HG03280 (cell line): ENCODE results near the gene GRIK5.
"Not testable (repeated sequence)": the region's sequence is repeated elsewhere in the genome, so short reads cannot be mapped to it uniquely, and the experiment has no call there.

Experiments used
- ATAC-seq: cut with Tn5 transposase; IDR thresholded peaks from one replicate; pipeline ENCODE4 v1.9.1; 2021; ENCODE audit warnings: mild to moderate bottlenecking, moderate library complexity; ENCODE audit not compliant: unreplicated experiment

The GRIK5 gene, protein sequence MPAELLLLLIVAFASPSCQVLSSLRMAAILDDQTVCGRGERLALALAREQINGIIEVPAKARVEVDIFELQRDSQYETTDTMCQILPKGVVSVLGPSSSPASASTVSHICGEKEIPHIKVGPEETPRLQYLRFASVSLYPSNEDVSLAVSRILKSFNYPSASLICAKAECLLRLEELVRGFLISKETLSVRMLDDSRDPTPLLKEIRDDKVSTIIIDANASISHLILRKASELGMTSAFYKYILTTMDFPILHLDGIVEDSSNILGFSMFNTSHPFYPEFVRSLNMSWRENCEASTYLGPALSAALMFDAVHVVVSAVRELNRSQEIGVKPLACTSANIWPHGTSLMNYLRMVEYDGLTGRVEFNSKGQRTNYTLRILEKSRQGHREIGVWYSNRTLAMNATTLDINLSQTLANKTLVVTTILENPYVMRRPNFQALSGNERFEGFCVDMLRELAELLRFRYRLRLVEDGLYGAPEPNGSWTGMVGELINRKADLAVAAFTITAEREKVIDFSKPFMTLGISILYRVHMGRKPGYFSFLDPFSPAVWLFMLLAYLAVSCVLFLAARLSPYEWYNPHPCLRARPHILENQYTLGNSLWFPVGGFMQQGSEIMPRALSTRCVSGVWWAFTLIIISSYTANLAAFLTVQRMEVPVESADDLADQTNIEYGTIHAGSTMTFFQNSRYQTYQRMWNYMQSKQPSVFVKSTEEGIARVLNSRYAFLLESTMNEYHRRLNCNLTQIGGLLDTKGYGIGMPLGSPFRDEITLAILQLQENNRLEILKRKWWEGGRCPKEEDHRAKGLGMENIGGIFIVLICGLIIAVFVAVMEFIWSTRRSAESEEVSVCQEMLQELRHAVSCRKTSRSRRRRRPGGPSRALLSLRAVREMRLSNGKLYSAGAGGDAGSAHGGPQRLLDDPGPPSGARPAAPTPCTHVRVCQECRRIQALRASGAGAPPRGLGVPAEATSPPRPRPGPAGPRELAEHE

DNA sequence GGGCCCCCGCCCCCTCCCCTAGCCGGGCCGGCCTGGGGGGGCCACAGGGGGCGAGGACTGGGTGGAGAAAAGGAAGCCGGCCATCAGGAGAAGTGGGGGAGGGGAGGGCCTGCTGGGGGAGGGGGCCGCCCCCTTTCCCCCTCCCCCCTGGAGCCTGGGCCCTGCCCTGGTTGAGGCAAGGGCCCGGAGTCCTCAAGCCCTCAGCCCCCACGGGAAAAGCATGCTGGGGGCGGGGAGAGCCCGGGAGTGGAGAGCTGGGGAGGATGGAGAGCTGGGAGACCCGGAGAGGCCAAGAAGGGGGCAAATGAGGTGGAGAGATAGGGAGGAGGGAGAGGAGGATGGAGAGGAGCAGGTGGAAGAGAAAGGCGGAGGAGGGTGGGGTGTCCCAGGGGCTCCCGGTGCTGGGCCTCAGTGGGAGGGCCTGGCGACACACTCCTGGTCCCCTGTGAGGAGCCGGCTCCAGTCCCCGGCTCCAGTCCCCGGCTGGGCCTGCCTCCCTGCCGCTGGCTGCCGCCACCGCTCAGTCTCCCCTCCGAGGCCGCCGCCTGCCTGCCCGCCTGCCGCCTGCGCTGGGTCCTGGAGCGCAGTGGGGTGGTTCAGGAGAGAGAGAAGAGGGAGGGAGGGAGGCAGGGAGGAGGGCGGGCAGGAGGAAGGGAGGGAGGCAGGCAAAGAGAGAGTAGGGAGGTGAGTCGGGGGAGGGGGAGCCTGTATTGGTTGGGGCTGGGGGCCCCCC lies at the start of gene GRIK5:
GRIK5 (minus strand) TSS at position 588 of the 733 bp plus-strand sequence. CDS start 4,436 bp downstream, outside the sequence.
- ATAC-seq: no peak

DNA sequence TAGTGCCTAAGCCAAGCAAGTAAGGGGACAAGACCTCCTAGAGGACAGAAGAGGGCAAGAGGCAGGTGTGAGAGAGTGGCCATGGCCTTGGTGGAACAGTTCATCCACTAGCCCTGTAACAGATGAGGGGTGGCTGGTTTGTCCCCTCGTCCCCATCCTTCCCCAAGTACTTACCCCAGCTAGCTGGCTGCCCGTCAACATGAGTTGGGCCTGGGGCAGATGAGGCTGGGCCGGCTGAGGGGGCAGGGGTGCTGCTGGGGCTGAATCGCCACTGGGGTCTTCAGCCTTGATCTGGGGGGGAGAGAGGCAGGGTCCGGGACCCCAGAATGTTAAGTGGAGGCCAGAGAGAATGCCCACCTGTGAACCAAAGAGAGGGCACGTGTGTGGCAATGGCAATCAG lies 47.1 kb upstream of the GRIK5 start:
- ATAC-seq: no peak

DNA sequence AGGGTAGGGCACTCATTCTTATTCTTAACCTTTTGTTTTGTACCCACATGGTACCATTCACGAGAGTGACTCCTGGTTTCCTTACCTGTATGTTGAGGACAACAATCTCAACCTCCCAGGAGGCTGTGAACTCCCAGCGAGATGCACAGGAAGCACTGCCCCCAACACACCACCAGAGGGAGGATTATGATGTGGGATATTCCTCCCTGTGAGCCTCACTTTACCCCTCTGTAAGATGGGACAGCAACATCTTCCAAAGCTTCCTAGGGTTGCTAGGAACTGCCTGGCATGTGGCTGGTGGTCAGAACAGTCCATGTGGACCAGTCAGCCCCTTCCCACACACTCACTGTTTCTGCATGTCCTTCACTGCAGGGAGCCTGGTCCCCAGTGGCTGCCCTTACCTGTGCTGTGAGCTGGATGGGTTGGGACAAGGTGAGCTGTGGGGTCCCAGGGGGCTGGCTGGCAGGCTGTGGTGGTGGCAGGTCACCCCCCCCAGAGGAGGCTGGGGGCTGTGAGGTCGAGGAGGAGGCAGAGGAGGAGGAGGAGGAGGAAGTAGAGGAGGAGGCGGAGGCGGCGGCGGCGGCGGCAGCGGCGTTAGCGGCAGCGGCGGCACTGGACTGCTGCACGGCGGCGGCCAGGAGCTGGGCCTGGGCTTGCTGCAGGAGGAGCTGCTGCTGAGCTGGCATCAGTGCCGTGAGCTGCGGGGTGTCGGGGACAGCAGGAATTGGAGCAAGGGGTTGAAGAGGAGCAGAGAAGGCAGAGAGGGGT lies 46.5 kb upstream of the GRIK5 start:
- no peak for ATAC-seq

DNA sequence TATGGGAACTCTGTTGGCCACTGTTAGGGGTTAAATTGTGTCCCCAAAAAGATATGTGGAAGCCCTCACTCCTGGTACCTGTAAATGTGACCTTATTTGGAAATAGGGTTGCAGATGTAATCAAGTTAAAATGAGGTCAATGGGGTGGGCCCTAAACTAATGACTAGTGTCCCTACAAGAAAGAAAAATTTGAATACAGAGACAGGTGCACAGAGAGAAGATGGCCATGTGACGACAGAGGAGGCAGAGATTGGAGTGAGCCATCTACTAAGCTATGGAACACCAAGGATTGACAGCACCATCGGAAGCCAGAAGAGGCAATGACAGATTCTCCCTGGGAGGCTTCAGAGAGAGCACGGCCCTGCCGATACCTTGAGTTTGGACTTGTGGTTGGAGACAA lies 45.7 kb upstream of the GRIK5 start:
- no peak for ATAC-seq

DNA sequence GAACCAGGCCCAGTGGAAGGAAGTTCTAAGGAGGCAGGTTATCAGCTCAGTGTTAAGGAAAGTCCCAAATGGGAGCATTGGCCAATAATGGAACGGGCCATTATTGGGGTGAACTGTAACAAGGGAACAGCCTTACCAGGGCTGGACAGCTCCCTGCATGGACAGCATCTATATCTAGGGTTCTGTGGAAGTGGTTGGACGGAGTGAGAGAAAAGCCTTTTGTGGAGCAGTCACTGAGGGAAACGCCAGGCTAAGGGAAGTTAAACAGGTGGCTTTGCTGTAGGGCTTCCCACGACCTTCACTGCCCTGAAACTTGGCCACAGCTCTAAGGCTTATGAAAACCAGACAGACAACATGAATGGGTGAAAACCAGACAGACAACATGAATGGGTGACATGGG lies 45.2 kb upstream of the GRIK5 start:
- ATAC-seq: no peak

DNA sequence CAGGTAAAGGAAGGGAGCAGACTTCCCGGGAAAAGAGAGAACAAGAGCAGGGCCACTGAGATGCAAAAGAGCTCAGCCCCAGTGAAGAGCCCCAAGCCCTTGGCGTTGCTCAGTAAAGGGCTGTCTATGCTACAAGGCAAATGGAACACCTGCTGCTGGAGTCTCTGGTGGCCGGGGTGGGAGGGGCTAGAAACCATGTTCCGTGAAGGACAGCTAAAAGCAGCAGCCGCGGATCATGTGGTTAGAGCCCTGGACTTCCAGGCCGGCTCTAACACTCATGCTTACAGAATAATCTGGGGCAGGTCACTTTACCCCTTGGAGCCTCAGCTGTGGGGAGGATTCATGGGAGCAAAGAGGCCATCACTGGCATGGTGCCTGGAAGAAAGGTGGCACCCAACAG lies 44.4 kb upstream of the GRIK5 start:
- ATAC-seq: peak; percentile 68

DNA sequence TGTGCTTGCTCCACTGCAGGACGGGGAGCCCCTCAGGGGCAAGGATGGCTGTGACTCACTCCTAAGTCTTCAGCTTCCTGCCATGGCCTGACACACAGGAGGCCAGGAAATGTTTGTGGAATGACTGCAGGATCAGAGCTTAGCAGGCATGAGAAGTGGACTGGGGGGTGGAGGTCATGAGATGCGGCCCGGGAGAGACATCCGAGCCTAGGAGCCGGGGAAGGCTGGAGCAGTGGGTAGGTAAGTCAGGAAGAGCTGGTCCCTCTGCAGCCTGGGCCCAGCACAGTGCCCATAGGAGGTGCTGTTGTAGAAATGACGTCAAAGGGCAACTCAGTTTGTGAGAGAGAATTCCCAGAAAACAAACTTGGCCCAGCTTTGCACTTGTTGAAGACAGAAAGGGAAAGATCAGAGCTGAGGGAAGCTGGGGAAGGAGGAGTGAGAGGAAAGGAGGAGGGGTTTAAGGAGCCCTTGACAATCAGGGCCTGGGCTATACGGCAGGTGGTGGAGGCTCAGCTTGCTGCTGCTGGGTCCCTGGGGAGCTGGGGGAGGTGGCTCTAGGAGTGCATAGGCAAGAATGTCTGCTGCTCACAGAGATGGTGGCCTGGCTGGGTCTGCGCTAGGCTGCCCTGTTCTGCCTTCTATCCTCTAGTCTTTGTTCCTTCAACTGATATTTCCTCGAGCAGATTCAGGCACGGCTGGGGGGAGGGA lies 43.8 kb upstream of the GRIK5 start:
- ATAC-seq: peak; percentile 49

DNA sequence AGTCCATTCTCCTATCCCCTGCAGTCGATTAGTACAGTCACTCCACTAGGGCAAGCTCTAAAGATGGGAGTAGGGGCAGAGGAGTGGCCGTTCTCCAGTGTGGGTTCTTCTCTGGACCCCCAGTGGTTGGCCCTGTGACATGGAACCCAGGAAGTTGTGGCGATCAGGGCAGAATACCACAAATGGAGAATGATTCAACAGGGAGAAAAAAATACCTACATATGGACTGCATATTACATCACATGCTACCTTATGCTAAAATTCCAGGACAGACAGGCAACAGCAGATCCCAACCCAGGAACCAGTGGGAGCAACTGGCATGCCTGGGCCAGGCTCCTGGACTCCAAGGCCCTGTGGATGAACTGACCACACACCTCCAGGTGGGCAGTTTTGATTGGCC lies 41.8 kb upstream of the GRIK5 start:
- ATAC-seq: no peak

DNA sequence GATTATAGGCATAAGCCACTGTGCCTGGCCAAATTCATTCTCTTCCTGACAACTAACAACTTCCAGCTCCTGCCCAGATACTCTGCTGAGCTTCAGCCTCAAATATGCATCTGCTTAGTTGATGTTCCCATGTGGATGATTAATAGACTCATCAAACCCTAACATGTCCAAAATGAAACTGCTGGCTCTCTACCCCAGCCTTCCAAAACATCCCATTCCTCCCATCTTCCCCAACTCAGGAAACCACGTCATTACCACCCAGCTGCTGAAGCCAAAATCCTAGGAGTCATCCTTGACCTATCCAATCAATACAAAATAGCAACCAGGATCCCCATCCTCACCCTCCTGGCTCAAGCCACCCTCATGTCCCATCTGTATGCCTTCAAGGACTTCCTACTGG lies 41.4 kb upstream of the GRIK5 start:
- ATAC-seq: no peak

DNA sequence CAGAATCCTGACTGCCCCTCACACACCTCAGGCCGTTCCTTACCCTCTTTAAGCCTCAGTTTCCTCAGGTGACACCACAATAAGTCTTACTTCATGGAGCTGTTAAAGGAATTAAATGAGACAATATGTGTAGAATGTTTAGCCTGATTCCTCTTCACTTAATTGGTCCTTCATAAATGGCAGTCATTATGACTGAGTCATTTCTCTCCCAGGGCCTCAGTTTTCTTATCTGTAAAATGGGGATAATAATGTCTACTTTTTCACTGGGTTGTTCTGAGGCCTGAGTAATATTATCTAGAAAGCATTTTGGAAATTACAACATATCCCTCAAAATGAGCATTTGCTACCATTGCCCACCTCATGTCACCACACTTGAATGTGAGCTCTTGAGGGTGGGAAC lies 40.7 kb upstream of the GRIK5 start:
- no peak for ATAC-seq

DNA sequence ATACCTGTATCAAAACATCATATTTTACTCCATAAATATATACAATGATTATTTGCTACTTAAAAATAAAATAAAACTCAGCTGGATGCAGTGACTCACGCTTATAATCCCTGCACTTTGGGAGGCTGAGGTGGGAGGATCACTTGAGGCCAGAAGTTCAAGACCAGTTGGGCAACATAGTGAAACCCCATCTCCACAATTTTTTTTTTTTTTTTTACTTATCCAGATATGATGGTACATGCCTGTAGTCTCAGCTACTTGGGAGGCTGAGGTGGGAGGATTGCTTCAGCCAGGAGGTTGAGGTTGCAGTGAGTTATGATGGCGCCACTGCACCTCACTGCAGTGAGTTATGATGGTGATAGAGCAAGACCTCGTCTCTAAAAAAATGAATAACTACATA lies 39.9 kb upstream of the GRIK5 start:
- no peak for ATAC-seq

DNA sequence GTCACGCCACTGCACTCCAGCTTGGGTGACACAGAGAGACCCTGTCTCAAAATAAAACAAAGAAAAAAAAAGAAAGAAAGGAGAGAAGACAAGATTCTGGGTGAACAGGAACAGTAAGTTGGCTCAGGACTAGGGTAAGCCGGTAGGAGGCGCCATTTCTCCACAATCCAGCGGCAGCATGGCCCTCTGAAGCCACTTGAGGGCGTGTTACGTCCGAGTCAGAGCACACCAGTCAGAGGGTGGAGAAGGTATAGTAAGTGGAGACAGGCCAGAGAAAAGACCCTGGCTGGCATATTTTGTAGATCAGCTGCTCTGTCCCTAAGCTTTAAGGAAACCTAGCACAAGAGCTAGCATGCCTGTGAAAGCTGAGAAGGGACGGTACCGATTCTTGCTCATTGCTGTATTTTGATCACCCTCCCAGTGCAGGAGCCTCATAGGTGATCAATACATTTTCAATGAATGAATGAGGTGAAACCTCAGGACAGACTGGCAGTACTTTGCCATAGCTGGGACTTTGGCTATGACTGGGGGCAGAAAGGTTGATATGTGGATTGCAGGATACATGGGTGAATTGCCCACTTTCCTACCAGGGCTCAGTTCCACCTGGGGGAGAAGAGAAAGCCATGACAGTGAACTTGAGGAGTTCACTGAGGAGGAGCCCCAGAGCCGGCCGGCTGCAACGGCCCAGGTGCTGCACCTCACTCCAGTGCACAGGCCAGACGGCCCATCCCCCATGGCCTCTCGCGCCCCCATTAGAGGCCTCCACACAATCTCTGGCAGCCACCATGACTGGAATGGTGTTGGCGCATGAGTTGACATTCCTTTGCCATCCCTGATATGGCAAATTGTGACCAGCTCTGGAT lies 38.8 kb upstream of the GRIK5 start:
- ATAC-seq: peak; percentile 79

DNA sequence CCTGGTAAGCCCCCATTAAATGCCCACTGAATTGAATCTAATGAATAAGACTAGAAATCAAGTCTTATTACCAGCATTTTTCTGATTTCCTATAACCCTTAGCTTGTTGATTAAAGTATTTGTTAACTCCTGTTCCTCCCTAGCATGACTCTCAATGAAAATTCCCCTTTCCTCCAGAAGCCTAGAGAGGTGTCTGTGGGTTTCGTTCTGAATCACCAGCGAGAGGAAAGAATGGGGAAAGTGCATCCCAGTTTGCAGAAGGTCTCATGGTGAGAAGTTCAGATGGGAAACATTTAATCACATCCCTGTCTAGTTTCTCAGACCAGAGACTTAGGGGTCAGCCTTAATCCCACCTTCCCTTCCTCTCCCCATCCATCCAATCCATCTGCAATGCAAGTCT lies 35.4 kb upstream of the GRIK5 start:
- no peak for ATAC-seq

DNA sequence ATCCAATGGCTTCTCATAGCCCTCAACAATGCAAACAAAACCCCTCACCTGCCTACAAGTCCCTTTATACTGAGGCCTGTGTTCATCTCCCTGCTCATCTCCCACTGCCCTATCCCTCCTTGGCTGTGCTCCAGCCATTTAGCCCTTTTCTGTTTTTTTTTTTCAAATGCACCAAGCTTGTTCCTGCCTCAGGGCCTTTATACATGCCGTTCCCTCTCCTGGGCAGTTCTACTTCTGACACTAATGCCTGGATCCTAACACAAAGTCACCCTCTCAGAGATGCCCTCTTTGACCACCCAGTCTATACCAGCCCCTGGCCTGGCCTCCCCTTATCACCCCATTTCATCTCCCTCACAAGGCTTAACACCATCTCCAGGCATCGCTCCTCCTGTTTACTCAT lies 32.9 kb upstream of the GRIK5 start:
- no peak for ATAC-seq

DNA sequence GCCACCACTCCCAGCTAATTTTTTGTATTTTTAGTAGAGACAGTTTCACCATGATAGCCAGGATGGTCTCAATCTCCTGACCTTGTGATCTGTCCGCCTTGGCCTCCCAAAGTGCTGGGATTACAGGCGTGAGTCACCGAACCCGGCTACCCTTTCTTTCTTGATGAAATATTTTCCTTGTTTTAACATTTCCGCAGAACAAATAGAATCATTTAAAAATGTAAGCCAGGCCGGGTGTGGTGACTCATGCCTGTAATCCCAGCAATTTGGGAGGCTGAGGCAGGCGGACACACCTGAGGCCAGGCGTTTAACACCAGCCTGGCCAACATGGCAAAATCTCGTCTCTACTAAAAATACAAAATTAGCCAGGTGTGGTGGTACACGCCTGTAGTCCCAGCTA lies 30.2 kb upstream of the GRIK5 start:
- not testable (repeated sequence) for ATAC-seq

DNA sequence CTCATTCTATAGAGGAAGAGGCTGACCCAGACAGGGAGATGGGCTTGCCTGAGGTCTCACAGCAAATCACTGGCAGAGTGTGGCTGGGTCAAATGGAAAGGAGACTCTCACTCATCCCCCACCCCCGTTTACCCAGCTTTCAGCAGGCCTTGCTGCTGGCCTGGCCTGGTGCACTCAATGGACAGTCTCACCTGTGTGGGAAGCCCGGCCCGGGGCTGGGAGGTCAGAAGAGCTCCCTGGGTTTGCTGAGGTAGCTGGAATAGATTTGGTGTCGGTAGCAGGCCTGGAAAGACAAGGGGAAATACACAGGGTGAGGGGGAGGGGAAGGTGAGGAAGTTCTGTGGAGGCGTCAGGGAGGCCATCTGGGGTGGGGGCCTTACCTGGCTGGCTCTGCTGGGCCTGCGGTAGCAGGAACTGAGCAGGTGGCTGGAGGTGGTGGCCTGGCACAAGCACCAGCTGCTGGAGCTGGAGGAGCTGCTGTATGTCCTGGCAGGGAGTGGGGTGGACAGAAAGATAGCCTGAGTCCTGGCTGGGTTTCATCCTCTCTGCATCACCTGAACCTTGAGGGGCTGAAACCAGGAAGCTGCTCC lies 29.4 kb upstream of the GRIK5 start:
- no peak for ATAC-seq

DNA sequence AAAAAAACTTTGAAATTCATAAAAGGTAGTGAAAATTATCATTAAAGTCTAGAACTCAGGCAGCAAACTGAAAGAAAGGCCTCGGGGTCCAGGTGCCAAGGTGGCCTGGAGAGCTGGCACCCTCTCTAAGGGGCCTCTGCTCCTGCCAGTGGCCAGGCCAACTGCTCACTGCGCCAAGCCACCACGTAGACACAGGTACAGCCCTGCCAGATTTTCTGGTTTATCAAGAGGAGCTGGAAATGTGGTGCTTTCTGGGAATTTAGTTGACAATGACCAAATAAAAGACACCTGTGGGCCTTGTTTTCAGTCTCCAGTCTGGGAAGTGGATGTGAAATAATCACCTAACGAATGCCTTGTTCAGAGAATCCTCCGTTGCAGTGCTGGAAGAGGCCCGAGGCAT lies 28.8 kb upstream of the GRIK5 start:
- ATAC-seq: no peak

DNA sequence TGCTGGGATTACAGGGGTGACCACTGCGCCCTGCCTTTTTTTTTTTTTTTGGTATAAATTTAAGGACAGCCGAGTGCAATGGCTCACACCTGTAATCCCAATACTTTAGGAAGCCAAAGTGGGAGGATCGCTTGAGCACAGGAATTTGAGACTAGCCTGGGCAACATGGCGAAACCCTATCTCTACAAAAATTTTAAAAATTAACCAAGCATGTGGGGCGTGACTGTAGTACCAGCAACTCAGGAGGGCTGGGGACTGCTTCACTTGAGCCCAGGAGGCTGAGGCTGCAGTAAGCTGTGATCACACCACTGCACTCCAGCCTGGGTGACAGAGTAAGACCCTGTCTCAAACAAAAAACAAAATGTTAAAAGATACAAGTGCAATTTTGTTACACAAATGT lies 27.5 kb upstream of the GRIK5 start:
- ATAC-seq: no peak
